ENCODE measurements around the gene AMOTL1.

Gene AMOTL1

DNA sequence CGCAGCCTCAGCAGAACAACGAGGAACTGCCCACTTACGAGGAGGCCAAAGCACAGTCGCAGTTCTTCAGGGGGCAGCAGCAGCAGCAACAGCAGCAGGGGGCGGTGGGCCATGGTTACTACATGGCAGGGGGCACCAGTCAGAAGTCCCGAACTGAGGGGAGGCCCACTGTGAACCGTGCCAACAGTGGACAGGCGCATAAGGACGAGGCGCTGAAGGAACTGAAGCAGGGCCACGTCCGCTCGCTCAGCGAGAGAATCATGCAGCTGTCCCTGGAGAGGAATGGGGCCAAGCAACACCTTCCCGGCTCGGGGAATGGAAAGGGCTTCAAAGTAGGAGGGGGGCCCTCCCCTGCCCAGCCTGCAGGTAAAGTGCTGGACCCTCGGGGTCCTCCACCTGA is 31.6 kb downstream of the AMOTL1 start:
- FAIRE-seq (no peak), DNase-seq (ENCODE audit: insufficient read length, low spot score) (no peak)
- TF ChIP-seq CTCF (IDR thresholded peaks at IDR 0.05; ENCODE audit: insufficient read depth, missing control alignments): no peak

GRCh38 chr11:94800414-94800813 is 32.3 kb downstream of the AMOTL1 start:
- FAIRE-seq: no peak

DNA sequence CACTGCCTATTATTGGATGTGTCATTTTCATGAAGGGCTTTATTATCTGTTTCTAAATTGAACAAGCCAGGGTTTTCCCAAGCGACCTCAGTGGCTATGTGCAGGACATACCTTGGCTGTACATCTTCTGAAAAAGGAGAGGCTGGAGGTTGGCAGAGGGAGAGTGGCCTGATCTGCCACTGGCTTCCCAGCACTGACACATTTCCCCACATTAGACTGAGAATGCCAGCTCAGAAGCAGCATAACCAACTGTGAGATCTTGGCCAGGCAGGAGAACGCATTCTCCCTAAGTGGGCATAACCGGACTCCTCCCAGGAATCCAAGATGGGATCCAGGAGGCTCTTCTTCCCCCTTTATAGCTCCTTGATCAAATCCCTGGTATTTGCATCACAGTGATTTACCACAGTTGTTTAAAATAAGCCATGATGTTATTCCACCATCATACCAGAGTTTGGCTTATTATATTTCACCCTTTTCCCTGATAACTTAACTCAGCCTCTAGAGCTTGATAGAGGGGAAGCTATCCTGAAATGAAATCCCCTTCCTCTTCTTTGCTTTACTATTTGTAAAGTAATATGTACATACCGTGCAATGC is 33.8 kb downstream of the AMOTL1 start:
- DNase-seq (ENCODE audit: insufficient read length, low spot score): no peak
- FAIRE-seq: no peak
- TF ChIP-seq CTCF (IDR thresholded peaks at IDR 0.05; ENCODE audit: insufficient read depth, missing control alignments): no peak

More at GRCh38 chr11:94800414-94800813, 32.3 kb downstream of the AMOTL1 start:
- no peak for TF ChIP-seq CTCF (IDR thresholded peaks at IDR 0.05; ENCODE audit: insufficient read depth, missing control alignments)
- no peak for DNase-seq (ENCODE audit: insufficient read length, low spot score)

DNA sequence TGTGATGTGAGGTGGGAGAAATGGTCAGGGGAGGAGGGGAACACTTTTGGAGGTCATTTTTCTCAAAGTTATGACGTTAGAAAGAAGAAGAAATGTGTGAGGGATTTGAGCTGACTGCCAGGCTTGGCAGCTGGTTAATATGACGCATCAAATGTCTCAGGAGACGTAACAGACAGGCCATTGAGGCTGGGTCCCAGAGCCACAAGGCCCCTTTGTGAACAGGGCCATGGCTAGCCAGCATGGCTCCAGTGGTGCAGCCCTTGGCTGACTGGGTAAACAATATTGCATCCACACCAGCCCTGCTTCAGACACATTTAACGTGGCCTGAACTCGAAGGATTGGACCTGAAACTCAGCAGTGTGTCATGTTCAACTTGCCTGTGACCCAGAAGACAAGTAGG is 34.3 kb downstream of the AMOTL1 start:
- DNase-seq (ENCODE audit: insufficient read length, low spot score) (no peak), FAIRE-seq (no peak)
- no peak for TF ChIP-seq CTCF (IDR thresholded peaks at IDR 0.05; ENCODE audit: insufficient read depth, missing control alignments)

GRCh38 chr11:94803491-94803890 is 35.3 kb downstream of the AMOTL1 start:
- TF ChIP-seq CTCF (IDR thresholded peaks at IDR 0.05; ENCODE audit: insufficient read depth, missing control alignments): no peak
- FAIRE-seq (no peak), DNase-seq (ENCODE audit: insufficient read length, low spot score) (no peak)

GRCh38 chr11:94804874-94805273 is 36.7 kb downstream of the AMOTL1 start:
- DNase-seq (ENCODE audit: insufficient read length, low spot score): no peak
- FAIRE-seq: no peak
- TF ChIP-seq CTCF (IDR thresholded peaks at IDR 0.05; ENCODE audit: insufficient read depth, missing control alignments): no peak

DNA sequence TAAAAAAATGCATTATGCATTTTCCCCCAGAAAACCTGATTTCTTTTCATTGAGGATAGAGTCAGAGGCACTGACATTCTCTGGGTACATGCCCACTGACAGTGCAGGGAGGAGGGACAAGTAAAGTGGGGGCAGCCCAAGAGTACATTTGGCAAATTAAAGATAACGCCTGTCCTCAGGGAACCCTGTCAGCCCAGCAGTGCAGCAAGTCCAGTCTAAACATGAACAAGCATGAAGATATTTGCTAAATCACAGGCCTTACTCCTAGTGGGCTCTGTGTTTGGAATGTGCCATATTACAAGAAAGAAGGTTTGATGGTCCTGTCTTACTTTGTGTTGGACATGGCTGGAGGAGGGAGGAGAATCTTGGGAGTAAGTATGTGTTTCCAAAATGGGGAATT is 37.9 kb downstream of the AMOTL1 start:
- TF ChIP-seq CTCF (IDR thresholded peaks at IDR 0.05; ENCODE audit: insufficient read depth, missing control alignments): no peak
- FAIRE-seq: no peak

More for the DNA sequence above, 37.9 kb downstream of the AMOTL1 start:
- DNase-seq (ENCODE audit: insufficient read length, low spot score): no peak
